Bronchial epithelial cell (primary cell): Measurements from ENCODE around the gene DMXL1. TPM values are rescaled to one million over a fixed set of nuclear protein-coding genes. Genes with fewer than 3 reads are reported as not detected.

Experiments
- DNase-seq: peaks from one replicate; pipeline ENCODE4 v3.0.0-alpha.2; 2010; ENCODE audit warnings: low read depth
- FAIRE-seq: peaks from 2 replicates; lab custom pipeline; 2011; peaks lifted over from hg19 to GRCh38; lab: Jason Lieb, UNC
- H3K27me3 ChIP-seq: 2 replicates; pipeline ENCODE4 v1.5.1; 2011; ENCODE audit warnings: low read length; ENCODE audit not compliant: control insufficient read depth, insufficient read depth
- H3K36me3 ChIP-seq: 2 replicates; pipeline ENCODE4 v1.5.1; 2011; ENCODE audit warnings: low read length; ENCODE audit not compliant: control insufficient read depth, insufficient read depth
- H3K4me3 ChIP-seq: 2 replicates; pipeline ENCODE4 v1.5.1; 2011; ENCODE audit warnings: mild to moderate bottlenecking, low read depth, low read length, control low read depth
- CTCF ChIP-seq: IDR thresholded peaks from 2 replicates; pipeline ENCODE4 v1.5.1; 2011; ENCODE audit warnings: mild to moderate bottlenecking, moderate library complexity, low read length, control low read depth, inconsistent platforms; ENCODE audit not compliant: insufficient read depth, severe bottlenecking
- total RNA-seq: library from RNA; depleted of rRNA; stranded (reverse); fragments of >200 nt; gene quantifications from 2 replicates; pipeline ENCODE4 v1.2.1, GENCODE V29; 2014

The DMXL1 gene
- total RNA-seq, 1 donor from 2014 or later = 32.1 TPM

- no peak for TF ChIP-seq CTCF
- Histone ChIP-seq H3K27me3 (no peaks in the 10 kb centered on the region), H3K36me3 (no peaks in the 10 kb centered on the region), H3K4me3 (no peak overlapping the region)
- DNase-seq = no peak
- FAIRE-seq = no peak
Measured at GRCh38 chr5:119292701-119293515, 222.0 kb downstream of the DMXL1 start.

GRCh38 chr5:119293516-119293829 lies 222.6 kb downstream of the DMXL1 start:
- FAIRE-seq (no peak), DNase-seq (no peak)
- TF ChIP-seq CTCF = no peak
- Histone ChIP-seq H3K4me3 (no peak overlapping the region), H3K36me3 (no peaks in the 10 kb centered on the region), H3K27me3 (no peaks in the 10 kb centered on the region)

Other genes starting within 250 kb of the DMXL1 start
- gene DTWD2, start 82.5 kb upstream of the DMXL1 start, total RNA-seq = 4.2 and 6.4 TPM in 2 replicates